Measurements from ENCODE around the gene SHBG. TPM values are rescaled to one million over a fixed set of nuclear protein-coding genes. Genes with fewer than 3 reads are reported as not detected.

The SHBG gene
- total RNA-seq, result 0.38 TPM in 1 of 2 replicates, not detected in the other

GRCh38 chr17:7629939-7630571 is at the start of gene SHBG:
Gene SHBG, plus strand, starts transcription at chr17:7630135. Its CDS starts 38 bp downstream, at chr17:7630173.

GRCh38 chr17:7583253-7584109 is 46.5 kb upstream of the SHBG start, which contains the start of gene MPDU1:
Gene MPDU1, plus strand, starts transcription at chr17:7583852. Its CDS starts 11 bp downstream, at chr17:7583863.

GRCh38 chr17:7589891-7590691 is 39.8 kb upstream of the SHBG start, which contains the start of gene SOX15:
Gene SOX15, minus strand, starts transcription at chr17:7590094. Its CDS starts 418 bp downstream, at chr17:7589676.

GRCh38 chr17:7614425-7615264 is 15.3 kb upstream of the SHBG start, which contains the start of gene FXR2:
Gene FXR2, minus strand, starts transcription at chr17:7614897. Its CDS starts 365 bp downstream, at chr17:7614532.

GRCh38 chr17:7627250-7628121 is 2.4 kb upstream of the SHBG start, which contains the start of gene SAT2:
Gene SAT2, minus strand, starts transcription at chr17:7627821. Its CDS starts 186 bp downstream, at chr17:7627635.

GRCh38 chr17:7650509-7651096 is 20.7 kb downstream of the SHBG start, which contains the start of gene ATP1B2:
Gene ATP1B2, plus strand, starts transcription at chr17:7650926. Its CDS starts 593 bp downstream, at chr17:7651519.

Other genes with a start within 250 kb of the SHBG start
- gene TNK1, start 249.0 kb upstream of the SHBG start, total RNA-seq, result 0.49 and 1.6 TPM in 2 replicates
- gene PLSCR3, start 235.6 kb upstream of the SHBG start, total RNA-seq, result 16.7 and 36.8 TPM in 2 replicates
- gene TMEM256, start 226.0 kb upstream of the SHBG start, total RNA-seq, result 48.8 and 118 TPM in 2 replicates
- 1.3 and 7.6 TPM in 2 replicates for gene NLGN2, start 222.3 kb upstream of the SHBG start, total RNA-seq
- gene SPEM1, start 209.8 kb upstream of the SHBG start, total RNA-seq, result not detected in 2 replicates
- gene SPEM2, start 204.5 kb upstream of the SHBG start, total RNA-seq, result not detected in 2 replicates
- not detected in 2 replicates for gene SPEM3, start 201.3 kb upstream of the SHBG start, total RNA-seq
- 6.0 and 8.4 TPM in 2 replicates for gene TMEM102, start 194.7 kb upstream of the SHBG start, total RNA-seq
- 0.16 and 0.50 TPM in 2 replicates for gene FGF11, start 190.6 kb upstream of the SHBG start, total RNA-seq
- 7.6 and 9.4 TPM in 2 replicates for gene CHRNB1, start 185.1 kb upstream of the SHBG start, total RNA-seq
- gene ZBTB4, start 150.5 kb upstream of the SHBG start, total RNA-seq, result 6.3 and 14.2 TPM in 2 replicates
- gene SLC35G6, start 148.7 kb upstream of the SHBG start, total RNA-seq, result not detected in 2 replicates
- 76.9 and 161 TPM in 2 replicates for gene POLR2A, start 145.8 kb upstream of the SHBG start, total RNA-seq
- 7.8 and 17.1 TPM in 2 replicates for gene TNFSF12, start 81.1 kb upstream of the SHBG start, total RNA-seq
- gene TNFSF13, start 71.4 kb upstream of the SHBG start, total RNA-seq, result 0.69 and 0.81 TPM in 2 replicates
- 62.7 and 79.3 TPM in 2 replicates for gene SENP3, start 68.2 kb upstream of the SHBG start, total RNA-seq
- 0.65 and 1.1 TPM in 2 replicates for gene CD68, start 50.5 kb upstream of the SHBG start, total RNA-seq
- 57.5 and 91.6 TPM in 2 replicates for gene MPDU1, start 46.3 kb upstream of the SHBG start, total RNA-seq
- gene SOX15, start 40.0 kb upstream of the SHBG start, total RNA-seq, result 0.06 and 0.49 TPM in 2 replicates
- 28.2 and 35.0 TPM in 2 replicates for gene FXR2, start 15.2 kb upstream of the SHBG start, total RNA-seq
- gene SAT2, start 2.3 kb upstream of the SHBG start, total RNA-seq, result 26.4 and 27.4 TPM in 2 replicates
- not detected in 2 replicates for gene ATP1B2, start 20.8 kb downstream of the SHBG start, total RNA-seq
- 29.0 and 64.8 TPM in 2 replicates for gene TP53, start 57.4 kb downstream of the SHBG start, total RNA-seq
- gene WRAP53, start 58.3 kb downstream of the SHBG start, total RNA-seq, result 8.0 and 11.8 TPM in 2 replicates
- 0.16 and 0.57 TPM in 2 replicates for gene EFNB3, start 75.1 kb downstream of the SHBG start, total RNA-seq
- gene DNAH2, start 87.6 kb downstream of the SHBG start, total RNA-seq, result under 0.01 and 0.49 TPM in 2 replicates
- 2.8 and 7.6 TPM in 2 replicates for gene KDM6B, start 204.1 kb downstream of the SHBG start, total RNA-seq
- 24.5 and 132 TPM in 2 replicates for gene TMEM88, start 224.9 kb downstream of the SHBG start, total RNA-seq
- 90.2 and 171 TPM in 2 replicates for gene NAA38, start 227.4 kb downstream of the SHBG start, total RNA-seq
- gene CYB5D1, start 227.9 kb downstream of the SHBG start, total RNA-seq, result 9.9 and 11.8 TPM in 2 replicates